Keratinocyte (primary cell): ENCODE data around the gene C4orf50.

Experiments
- CTCF ChIP-seq, 3 experiments: IDR thresholded peaks in 1 of 3; conservative IDR thresholded peaks in 1 of 3; optimal IDR thresholded peaks in 1 of 3; 2 replicates in 2 of 3; 3 replicates in 1 of 3; pipeline versions ENCODE3 to v1.5.1; 2011; ENCODE audit warnings: low read length in 3 of 3, mild to moderate bottlenecking in 3 of 3, moderate library complexity in 2 of 3, control low read depth in 1 of 3, inconsistent platforms in 1 of 3; ENCODE audit not compliant: insufficient read depth in 2 of 3; ENCODE audit errors: extremely low read depth in 1 of 3
- EZH2 ChIP-seq: IDR thresholded peaks from one replicate; pipeline ENCODE4 v1.6.1; 2012; ENCODE audit warnings: inconsistent platforms, mild to moderate bottlenecking, low read length, moderate library complexity

GRCh38 chr4:5945936-5946335 lies 72.3 kb downstream of the C4orf50 start:
- no peak for TF ChIP-seq CTCF (optimal IDR thresholded peaks at IDR 0.05 in 1 of 3, IDR thresholded peaks at IDR 0.05 in 1 of 3, conservative IDR thresholded peaks at IDR 0.05 in 1 of 3; ENCODE audit: extremely low read depth in 1 of 3, insufficient read depth in 2 of 3, low read length in 3 of 3)
- no peak for TF ChIP-seq EZH2
